GM18861 (cell line): Measurements from ENCODE around the gene ZBTB49.

ENCODE experiments used
- ATAC-seq: cut with Tn5 transposase; IDR thresholded peaks from one replicate; pipeline ENCODE4 v1.9.1; 2021; ENCODE audit not compliant: unreplicated experiment

Gene ZBTB49

DNA sequence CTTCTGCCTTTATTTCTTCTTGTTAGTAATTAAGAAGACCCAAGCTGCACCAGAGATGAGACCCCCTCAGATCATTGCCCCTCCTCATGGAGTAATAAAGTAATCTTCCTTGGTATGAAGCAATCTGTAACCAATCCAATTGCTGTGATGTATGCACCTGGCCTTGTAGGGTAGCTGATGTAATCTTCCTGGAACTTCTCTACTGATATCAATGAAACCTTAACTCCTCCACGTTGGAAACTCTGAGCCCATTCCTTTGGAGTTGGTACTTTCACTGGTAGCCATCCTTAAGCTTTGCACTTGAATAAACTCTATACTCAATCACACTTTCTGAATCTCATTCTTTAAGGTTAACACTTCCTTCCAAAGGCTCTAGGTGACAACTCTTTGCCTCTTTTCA is 65.3 kb downstream of the ZBTB49 start:
- no peak for ATAC-seq

GRCh38 chr4:4356106-4357041 is 66.3 kb downstream of the ZBTB49 start:
- ATAC-seq = no peak

DNA sequence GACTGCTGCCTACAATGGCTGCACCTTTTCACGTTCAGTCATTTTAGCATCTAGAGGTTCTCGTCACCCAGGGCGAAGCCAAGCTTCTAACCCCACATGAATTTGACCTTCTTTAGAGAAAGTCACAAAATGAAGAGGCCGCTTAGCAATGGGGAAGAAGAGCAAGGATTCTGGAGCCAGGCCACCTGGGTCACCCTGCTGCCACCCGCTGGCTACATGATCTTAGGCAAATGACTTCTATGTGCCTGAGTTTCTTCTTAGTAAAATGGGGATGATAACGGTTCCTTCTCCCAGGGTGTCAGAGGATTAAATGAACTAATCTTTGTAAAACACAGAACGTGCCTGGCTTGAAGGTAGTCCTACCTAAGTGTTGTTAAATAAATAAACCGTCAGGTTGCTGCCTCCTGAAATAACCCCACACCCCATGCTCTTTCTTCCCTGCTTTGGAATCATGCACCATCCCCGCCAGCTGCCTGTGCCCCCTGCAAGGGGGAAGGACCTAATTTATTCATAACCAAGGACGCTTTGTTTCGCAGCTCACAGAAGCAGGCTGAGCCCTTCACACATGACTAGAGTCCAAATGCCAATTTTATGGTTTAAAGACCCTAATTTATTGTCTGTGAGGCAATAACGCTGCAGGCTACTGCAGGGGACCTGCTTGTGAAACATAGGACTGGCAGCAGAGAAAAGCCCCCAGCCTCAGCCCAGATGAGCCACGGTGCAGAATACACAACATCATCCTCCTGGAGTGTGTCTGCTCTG is 68.2 kb downstream of the ZBTB49 start:
- ATAC-seq = no peak

- no peak for ATAC-seq
Observed at GRCh38 chr4:4361883-4362282, 71.8 kb downstream of the ZBTB49 start.

- no peak for ATAC-seq
Observed at GRCh38 chr4:4362991-4363697, 73.1 kb downstream of the ZBTB49 start.

DNA sequence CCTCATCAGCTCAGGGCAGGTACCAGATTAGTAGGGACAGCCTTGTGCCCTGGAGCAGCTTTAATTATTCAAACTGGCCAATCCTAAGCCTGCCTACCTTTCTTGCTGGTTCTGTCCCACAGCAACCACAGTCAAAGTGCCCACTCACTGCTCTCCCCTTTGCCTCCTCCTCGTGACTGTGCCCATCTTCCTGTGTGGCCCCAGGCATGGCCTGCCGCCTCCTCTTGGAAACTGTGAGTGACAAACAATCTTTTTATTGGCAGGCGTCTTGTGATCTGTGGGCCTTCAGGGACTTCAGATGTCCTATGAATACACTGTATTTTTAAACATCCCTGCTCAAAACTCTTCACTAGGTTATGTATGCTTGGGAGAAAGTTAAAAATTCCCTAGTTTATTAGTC is 74.0 kb downstream of the ZBTB49 start:
- no peak for ATAC-seq

DNA sequence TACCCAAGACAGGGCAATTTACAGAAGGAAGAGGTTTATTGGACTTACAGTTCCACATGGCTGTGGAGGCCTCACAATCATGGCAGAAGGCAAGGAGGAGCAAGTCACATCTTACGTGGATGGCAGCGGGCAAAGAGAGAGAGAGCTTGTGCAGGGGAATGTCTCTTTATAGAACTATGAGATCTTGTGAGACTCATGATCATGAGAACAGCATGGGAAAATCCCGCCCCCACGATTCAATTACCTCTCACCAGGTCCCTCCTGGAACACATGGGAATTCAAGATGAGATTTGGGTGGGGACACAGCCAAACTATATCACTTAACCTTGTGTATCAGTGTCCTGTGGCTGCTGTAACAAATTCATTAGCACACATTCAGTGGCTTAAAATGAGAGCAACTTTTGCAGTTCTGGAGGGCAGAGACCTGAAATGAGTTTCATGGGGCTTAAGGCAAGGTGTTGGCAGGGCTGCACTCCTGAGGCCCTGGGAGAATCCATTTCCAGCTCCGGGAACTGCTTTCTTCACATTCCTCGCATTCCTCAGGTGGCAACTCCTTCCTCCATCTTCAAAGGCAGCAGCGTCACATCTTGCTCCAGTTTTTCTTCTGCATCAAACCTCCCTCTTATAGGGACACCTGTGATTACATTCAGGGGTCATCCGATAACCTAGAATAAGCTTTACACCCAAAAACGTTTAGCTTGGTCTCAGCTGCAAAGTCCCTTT is 74.6 kb downstream of the ZBTB49 start:
- ATAC-seq = no peak

GRCh38 chr4:4368809-4369580 is 78.9 kb downstream of the ZBTB49 start:
- ATAC-seq = no peak
